Smooth muscle cell (in vitro differentiated cells): ENCODE measurements around the gene EYA4. TPM values are rescaled to one million over a fixed set of nuclear protein-coding genes. Genes with fewer than 3 reads are reported as not detected.

ENCODE experiments used
- DNase-seq: peaks from one replicate; lab custom pipeline; 2025; ENCODE audit not compliant: unreplicated experiment; lab: John Stamatoyannopoulos, UW
- H2AFZ ChIP-seq: fragments of 200-600 bp; sonication (generic); 2 replicates; pipeline ENCODE4 v1.6.0; 2016; ENCODE audit warnings: antibody characterized with exemption, low read depth, mild to moderate bottlenecking
- H3F3A ChIP-seq: fragments of 200-600 bp; sonication (generic); 2 replicates; pipeline ENCODE4 v1.6.0; 2017; ENCODE audit warnings: antibody characterized with exemption, low read depth
- H3K27ac ChIP-seq: fragments of 200-600 bp; sonication (generic); 2 replicates; pipeline ENCODE4 v1.5.1; 2016; ENCODE audit warnings: low read depth, mild to moderate bottlenecking
- H3K27me3 ChIP-seq: fragments of 200-600 bp; sonication (generic); 2 replicates; pipeline ENCODE4 v1.6.1; 2016; ENCODE audit warnings: low read depth, mild to moderate bottlenecking
- H3K36me3 ChIP-seq: fragments of 200-600 bp; sonication (generic); 2 replicates; pipeline ENCODE4 v1.5.1; 2016; ENCODE audit warnings: low read depth
- H3K4me1 ChIP-seq: fragments of 200-600 bp; sonication (generic); 2 replicates; pipeline ENCODE4 v1.5.1; 2016; ENCODE audit warnings: low read depth
- H3K4me2 ChIP-seq: fragments of 200-600 bp; sonication (generic); 2 replicates; pipeline ENCODE4 v1.6.0; 2016; ENCODE audit warnings: mild to moderate bottlenecking
- H3K4me3 ChIP-seq: fragments of 200-600 bp; sonication (generic); 2 replicates; pipeline ENCODE4 v1.5.1; 2016; ENCODE audit warnings: mild to moderate bottlenecking
- H3K79me2 ChIP-seq: fragments of 200-600 bp; sonication (generic); 2 replicates; pipeline ENCODE4 v1.6.0; 2016; ENCODE audit warnings: low read depth, mild to moderate bottlenecking
- H3K9ac ChIP-seq: fragments of 200-600 bp; sonication (generic); 2 replicates; pipeline ENCODE4 v1.6.0; 2016; ENCODE audit warnings: low read depth
- H3K9me3 ChIP-seq: fragments of 200-600 bp; sonication (generic); replicated peaks from 2 replicates; pipeline ENCODE4 v1.5.1; 2016; ENCODE audit warnings: low read depth
- H4K20me1 ChIP-seq: fragments of 200-600 bp; sonication (generic); 2 replicates; pipeline ENCODE4 v1.6.0; 2016; ENCODE audit warnings: low read depth
- CTCF ChIP-seq: fragments of 200-600 bp; sonication (generic); IDR thresholded peaks from 2 replicates; pipeline ENCODE4 v1.5.1; 2017; ENCODE audit warnings: borderline replicate concordance, mild to moderate bottlenecking, antibody characterized with exemption; ENCODE audit not compliant: insufficient read depth, poor library complexity, severe bottlenecking
- WGBS: methylation state at CpG from one replicate; pipeline ENCODE4 v1.1.7; 2016; ENCODE audit warnings: low lambda C conversion rate; 5-methylcytosine and 5-hydroxymethylcytosine counted together
- polyA plus RNA-seq: library from polyadenylated mRNA; unstranded; fragments of >200 nt; fragmentation: Nextera tagmentation; extraction: Ambion mirVana; gene quantifications from 2 replicates; pipeline ENCODE4 v1.2.1, GENCODE V29; 2016
- total RNA-seq: library from RNA; depleted of rRNA; stranded (reverse); fragments of >200 nt; gene quantifications from 2 replicates; pipeline ENCODE4 v1.2.3, GENCODE V29; 2014

EYA4 gene
- total and polyA plus RNA-seq, 2 experiments from 2014 or later: 1.3 TPM; not detected in 1

GRCh38 chr6:133426038-133426437 is 184.9 kb downstream of the EYA4 start:
- no peaks in the 10 kb centered on the region for H3K9me3 ChIP-seq
- H4K20me1 ChIP-seq: no peaks in the 10 kb centered on the region
- no peaks in the 10 kb centered on the region for H3K36me3 ChIP-seq
- no peak overlapping the region for H2AFZ ChIP-seq
- no peaks in the 10 kb centered on the region for H3K79me2 ChIP-seq
- H3F3A ChIP-seq: no peaks in the 10 kb centered on the region
- H3K27ac ChIP-seq: no peak overlapping the region
- H3K9ac ChIP-seq: no peak overlapping the region
- no peak overlapping the region for H3K4me2 ChIP-seq
- no peak for DNase-seq
- H3K4me3 ChIP-seq: no peak overlapping the region
- no peak for TF ChIP-seq CTCF
- WGBS: 93% methylated on average over 3 of the region's 3 CpGs
- no peaks in the 10 kb centered on the region for H3K4me1 ChIP-seq
- peaks cover 7% of the 10 kb centered on the region for H3K27me3 ChIP-seq

GRCh38 chr6:133428295-133428694 is 187.1 kb downstream of the EYA4 start:
- Histone ChIP-seq H3K9me3 (no peaks in the 10 kb centered on the region), H3K4me1 (peaks cover 9% of the 10 kb centered on the region), H3F3A (no peaks in the 10 kb centered on the region), H3K36me3 (no peaks in the 10 kb centered on the region), H3K9ac (peak overlapping the region; percentile 36), H3K79me2 (no peaks in the 10 kb centered on the region), H2AFZ (no peak overlapping the region), H3K27me3 (peaks cover 7% of the 10 kb centered on the region), H3K4me3 (no peak overlapping the region), H3K4me2 (no peak overlapping the region), H3K27ac (peak overlapping the region; percentile 71), H4K20me1 (no peaks in the 10 kb centered on the region)
- DNase-seq: no peak
- WGBS: 67% methylated on average over 3 of the region's 3 CpGs
- TF ChIP-seq CTCF: no peak

- no peak overlapping the region for H3K9ac ChIP-seq
- no peak overlapping the region for H2AFZ ChIP-seq
- peaks cover 9% of the 10 kb centered on the region for H3K4me1 ChIP-seq
- H3K36me3 ChIP-seq: no peaks in the 10 kb centered on the region
- H3K4me3 ChIP-seq: no peak overlapping the region
- H3F3A ChIP-seq: no peaks in the 10 kb centered on the region
- no peaks in the 10 kb centered on the region for H3K79me2 ChIP-seq
- peaks cover 5% of the 10 kb centered on the region for H3K27me3 ChIP-seq
- no peaks in the 10 kb centered on the region for H4K20me1 ChIP-seq
- H3K9me3 ChIP-seq: no peaks in the 10 kb centered on the region
- no peak overlapping the region for H3K4me2 ChIP-seq
- no peak for DNase-seq
- TF ChIP-seq CTCF: no peak
- no peak overlapping the region for H3K27ac ChIP-seq
Measured at GRCh38 chr6:133430530-133430929, 189.4 kb downstream of the EYA4 start.

- H3K4me3 ChIP-seq: no peak overlapping the region
- peaks cover 9% of the 10 kb centered on the region for H3K4me1 ChIP-seq
- H3K9ac ChIP-seq: no peak overlapping the region
- H3K27ac ChIP-seq: no peak overlapping the region
- no peaks in the 10 kb centered on the region for H3F3A ChIP-seq
- H4K20me1 ChIP-seq: no peaks in the 10 kb centered on the region
- TF ChIP-seq CTCF: no peak
- no peaks in the 10 kb centered on the region for H3K27me3 ChIP-seq
- no peak overlapping the region for H3K4me2 ChIP-seq
- no peak for DNase-seq
- no peaks in the 10 kb centered on the region for H3K9me3 ChIP-seq
- no peak overlapping the region for H2AFZ ChIP-seq
- H3K79me2 ChIP-seq: no peaks in the 10 kb centered on the region
- H3K36me3 ChIP-seq: no peaks in the 10 kb centered on the region
Measured at GRCh38 chr6:133431031-133431430, 189.9 kb downstream of the EYA4 start.
